Measurements from ENCODE around the gene TP53INP2. TPM values are rescaled to one million over a fixed set of nuclear protein-coding genes. Genes with fewer than 3 reads are reported as not detected.

TP53INP2 gene
- total RNA-seq, 1 experiment from 2014 or later, result 20.6 TPM

DNA sequence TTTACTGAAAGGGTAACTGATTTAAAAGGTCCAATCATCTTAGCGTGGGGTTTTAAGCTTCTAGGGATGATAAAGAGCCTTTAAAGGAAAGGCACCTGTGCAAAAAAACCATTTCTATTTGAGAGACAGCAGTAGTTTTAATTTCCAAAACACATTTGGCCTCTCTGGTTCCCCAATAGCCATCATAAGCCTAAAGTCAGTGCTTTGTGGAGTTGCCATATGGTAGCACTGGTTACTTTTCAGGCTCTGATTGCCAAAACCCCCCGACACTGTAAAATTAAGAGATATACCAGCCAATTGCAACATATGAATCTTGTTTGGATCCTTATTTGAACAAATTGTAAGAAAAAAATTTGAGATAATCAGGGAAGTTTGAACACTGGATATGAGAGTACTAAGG lies 44.6 kb downstream of the TP53INP2 start:
- Histone ChIP-seq H3K27ac (ENCODE audit: low read length) (no peak overlapping the region), H3K4me1 (ENCODE audit: control insufficient read depth, insufficient read depth, low read length) (no peaks in the 10 kb centered on the region), H3K9me3 (ENCODE audit: control insufficient read depth, insufficient read depth, low read depth, low read length) (no peaks in the 10 kb centered on the region), H3K4me3 (ENCODE audit: low read depth in 2 of 2, low read length in 2 of 2) (no peak overlapping the region), H3K27me3 (ENCODE audit: control insufficient read depth, insufficient read depth, low read length) (no peaks in the 10 kb centered on the region), H3K36me3 (ENCODE audit: control insufficient read depth, insufficient read depth, low read length) (peaks cover 25% of the 10 kb centered on the region)
- BruUV-seq (replicated peaks), result no TSS peak
- TF ChIP-seq, protein P1, sequence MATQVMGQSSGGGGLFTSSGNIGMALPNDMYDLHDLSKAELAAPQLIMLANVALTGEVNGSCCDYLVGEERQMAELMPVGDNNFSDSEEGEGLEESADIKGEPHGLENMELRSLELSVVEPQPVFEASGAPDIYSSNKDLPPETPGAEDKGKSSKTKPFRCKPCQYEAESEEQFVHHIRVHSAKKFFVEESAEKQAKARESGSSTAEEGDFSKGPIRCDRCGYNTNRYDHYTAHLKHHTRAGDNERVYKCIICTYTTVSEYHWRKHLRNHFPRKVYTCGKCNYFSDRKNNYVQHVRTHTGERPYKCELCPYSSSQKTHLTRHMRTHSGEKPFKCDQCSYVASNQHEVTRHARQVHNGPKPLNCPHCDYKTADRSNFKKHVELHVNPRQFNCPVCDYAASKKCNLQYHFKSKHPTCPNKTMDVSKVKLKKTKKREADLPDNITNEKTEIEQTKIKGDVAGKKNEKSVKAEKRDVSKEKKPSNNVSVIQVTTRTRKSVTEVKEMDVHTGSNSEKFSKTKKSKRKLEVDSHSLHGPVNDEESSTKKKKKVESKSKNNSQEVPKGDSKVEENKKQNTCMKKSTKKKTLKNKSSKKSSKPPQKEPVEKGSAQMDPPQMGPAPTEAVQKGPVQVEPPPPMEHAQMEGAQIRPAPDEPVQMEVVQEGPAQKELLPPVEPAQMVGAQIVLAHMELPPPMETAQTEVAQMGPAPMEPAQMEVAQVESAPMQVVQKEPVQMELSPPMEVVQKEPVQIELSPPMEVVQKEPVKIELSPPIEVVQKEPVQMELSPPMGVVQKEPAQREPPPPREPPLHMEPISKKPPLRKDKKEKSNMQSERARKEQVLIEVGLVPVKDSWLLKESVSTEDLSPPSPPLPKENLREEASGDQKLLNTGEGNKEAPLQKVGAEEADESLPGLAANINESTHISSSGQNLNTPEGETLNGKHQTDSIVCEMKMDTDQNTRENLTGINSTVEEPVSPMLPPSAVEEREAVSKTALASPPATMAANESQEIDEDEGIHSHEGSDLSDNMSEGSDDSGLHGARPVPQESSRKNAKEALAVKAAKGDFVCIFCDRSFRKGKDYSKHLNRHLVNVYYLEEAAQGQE (IDR thresholded peaks at IDR 0.05; ENCODE audit: insufficient read depth in 1 of 2, low read depth in 2 of 2, low read length in 1 of 2), result no peak
- no peak for TF ChIP-seq TCF7L2 (IDR thresholded peaks at IDR 0.05; ENCODE audit: low read depth, low read length)
- TF ChIP-seq, protein P2, sequence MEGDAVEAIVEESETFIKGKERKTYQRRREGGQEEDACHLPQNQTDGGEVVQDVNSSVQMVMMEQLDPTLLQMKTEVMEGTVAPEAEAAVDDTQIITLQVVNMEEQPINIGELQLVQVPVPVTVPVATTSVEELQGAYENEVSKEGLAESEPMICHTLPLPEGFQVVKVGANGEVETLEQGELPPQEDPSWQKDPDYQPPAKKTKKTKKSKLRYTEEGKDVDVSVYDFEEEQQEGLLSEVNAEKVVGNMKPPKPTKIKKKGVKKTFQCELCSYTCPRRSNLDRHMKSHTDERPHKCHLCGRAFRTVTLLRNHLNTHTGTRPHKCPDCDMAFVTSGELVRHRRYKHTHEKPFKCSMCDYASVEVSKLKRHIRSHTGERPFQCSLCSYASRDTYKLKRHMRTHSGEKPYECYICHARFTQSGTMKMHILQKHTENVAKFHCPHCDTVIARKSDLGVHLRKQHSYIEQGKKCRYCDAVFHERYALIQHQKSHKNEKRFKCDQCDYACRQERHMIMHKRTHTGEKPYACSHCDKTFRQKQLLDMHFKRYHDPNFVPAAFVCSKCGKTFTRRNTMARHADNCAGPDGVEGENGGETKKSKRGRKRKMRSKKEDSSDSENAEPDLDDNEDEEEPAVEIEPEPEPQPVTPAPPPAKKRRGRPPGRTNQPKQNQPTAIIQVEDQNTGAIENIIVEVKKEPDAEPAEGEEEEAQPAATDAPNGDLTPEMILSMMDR (IDR thresholded peaks at IDR 0.05), result no peak
- TF ChIP-seq SIN3A (IDR thresholded peaks at IDR 0.05; ENCODE audit: borderline replicate concordance, insufficient read depth, low read depth, low read length), result no peak
- TF ChIP-seq POLR2AphosphoS5 (IDR thresholded peaks at IDR 0.05; ENCODE audit: low read depth, low read length), result no peak
- ATAC-seq (no peak), DNase-seq (ENCODE audit: low read depth, low spot score) (no peak)
- in situ Hi-C loops (cut with HindIII; ENCODE audit: low pct_unique_long_range_greater_than_20kb, low sequenced_read_pairs) (no loop called here), intact Hi-C loops (cut with micrococcal nuclease; ENCODE audit: unreplicated experiment) (no loop called here)
- CTCF ChIA-PET, result no interaction called here
- POLR2A ChIA-PET, result no interaction called here

DNA sequence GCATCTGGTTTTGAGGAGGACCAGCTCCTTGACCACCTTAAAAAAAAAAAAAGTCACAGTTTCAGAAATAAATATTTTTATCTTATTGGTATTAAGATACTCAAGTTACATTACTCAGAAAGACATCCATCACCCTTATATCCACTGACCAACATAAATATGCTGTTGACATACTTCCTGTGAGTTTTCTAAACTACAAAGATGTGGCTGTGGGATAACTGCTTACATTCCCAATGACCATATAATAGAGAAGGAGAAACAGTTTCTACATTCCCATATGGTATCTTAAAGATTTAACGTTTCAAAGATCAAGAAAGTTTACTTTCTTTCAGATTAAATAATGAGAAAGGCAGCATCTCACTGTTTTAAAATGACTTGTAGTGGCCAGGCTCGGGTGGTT lies 46.3 kb downstream of the TP53INP2 start:
- ATAC-seq (no peak), DNase-seq (ENCODE audit: low read depth, low spot score) (no peak)
- Histone ChIP-seq H3K27ac (ENCODE audit: low read length) (no peak overlapping the region), H3K4me3 (ENCODE audit: low read depth in 2 of 2, low read length in 2 of 2) (no peak overlapping the region), H3K9me3 (ENCODE audit: control insufficient read depth, insufficient read depth, low read depth, low read length) (no peaks in the 10 kb centered on the region), H3K4me1 (ENCODE audit: control insufficient read depth, insufficient read depth, low read length) (no peaks in the 10 kb centered on the region; the same call in 1 of the 2 replicates), H3K36me3 (ENCODE audit: control insufficient read depth, insufficient read depth, low read length) (peaks cover 23% of the 10 kb centered on the region), H3K27me3 (ENCODE audit: control insufficient read depth, insufficient read depth, low read length) (no peaks in the 10 kb centered on the region)
- ChIA-PET POLR2A (no interaction called here), CTCF (no interaction called here)
- intact Hi-C loops (cut with micrococcal nuclease; ENCODE audit: unreplicated experiment) (no loop called here), in situ Hi-C loops (cut with HindIII; ENCODE audit: low pct_unique_long_range_greater_than_20kb, low sequenced_read_pairs) (no loop called here)
- no peak for TF ChIP-seq SIN3A (IDR thresholded peaks at IDR 0.05; ENCODE audit: borderline replicate concordance, insufficient read depth, low read depth, low read length)
- TF ChIP-seq, protein P1 (IDR thresholded peaks at IDR 0.05; ENCODE audit: insufficient read depth in 1 of 2, low read depth in 2 of 2, low read length in 1 of 2), result no peak
- no peak for TF ChIP-seq TCF7L2 (IDR thresholded peaks at IDR 0.05; ENCODE audit: low read depth, low read length)
- TF ChIP-seq POLR2AphosphoS5 (IDR thresholded peaks at IDR 0.05; ENCODE audit: low read depth, low read length), result no peak
- TF ChIP-seq, protein P2 (IDR thresholded peaks at IDR 0.05), result no peak
- BruUV-seq (replicated peaks), result no TSS peak

Measured in Panc1 (cell line).